Stomach (tissue), 9 donors: Measurements from ENCODE around the gene MEGF6. TPM values are rescaled to one million over a fixed set of nuclear protein-coding genes. Genes with fewer than 3 reads are reported as not detected.

Experiments used
- DNase-seq, 2 donors: peaks; one replicate each; pipeline versions ENCODE4 v3.0.0 to v3.0.0-alpha.2; 2013 to 2019
- H3K27ac ChIP-seq, 5 donors: fragments of 200-600 bp in 4 of 5; sonication (generic) in 4 of 5; one replicate each; pipeline ENCODE4 v1.5.1; 2013 to 2019; ENCODE audit warnings: mild to moderate bottlenecking in 1 of 5, moderate library complexity in 1 of 5
- H3K27me3 ChIP-seq, 3 donors: fragments of 200-600 bp; sonication (generic); one replicate each; pipeline ENCODE4 v1.5.1; 2017 to 2019; ENCODE audit warnings: mixed run types in 1 of 3
- H3K36me3 ChIP-seq, 4 donors: fragments of 200-600 bp; sonication (generic); 1 replicate in 3 of 4; 2 replicates in 1 of 4; pipeline ENCODE4 v1.5.1; 2016 to 2019
- H3K4me1 ChIP-seq, 4 donors: fragments of 200-600 bp; sonication (generic); one replicate each; pipeline ENCODE4 v1.5.1; 2016 to 2019
- H3K4me3 ChIP-seq, 4 donors: fragments of 200-600 bp; sonication (generic) in 3 of 4; one replicate each; pipeline ENCODE4 v1.5.1; 2016 to 2019; ENCODE audit warnings: mild to moderate bottlenecking in 1 of 4
- H3K9me3 ChIP-seq, 4 donors: fragments of 200-600 bp; sonication (generic); one replicate each; pipeline ENCODE4 v1.5.1; 2016 to 2019
- EP300 ChIP-seq: sonication (generic); formaldehyde crosslinking; IDR thresholded peaks from one replicate; pipeline ENCODE4 v1.6.1; 2017; ENCODE audit warnings: antibody characterized with exemption
- POLR2A ChIP-seq, 4 donors: fragments of 450-650 bp; IDR thresholded peaks; one replicate each; pipeline ENCODE4 v1.6.1; 2016; ENCODE audit warnings: antibody characterized with exemption in 4 of 4, control low read depth in 2 of 4, mild to moderate bottlenecking in 1 of 4, moderate library complexity in 1 of 4
- POLR2AphosphoS5 ChIP-seq, 3 donors: sonication (generic); formaldehyde crosslinking; IDR thresholded peaks; one replicate each; pipeline ENCODE4 v1.6.1; 2016; ENCODE audit warnings: antibody characterized with exemption in 3 of 3
- WGBS, 5 donors: extraction: QIAGEN DNeasy Blood & Tissue Kit in 3 of 5; methylation state at CpG; one replicate each; pipeline versions ENCODE4 v1.1.5 to v1.1.7; 2013 to 2018; 5-methylcytosine and 5-hydroxymethylcytosine counted together
- intact Hi-C: fragments of 100-400 bp; cut with DNase I; formaldehyde crosslinking; loops from one replicate; pipeline ENCODE4 v1.15.1; 2023; ENCODE audit warnings: low total_unique reads
- polyA plus RNA-seq, 3 donors: library from polyadenylated mRNA; stranded (reverse); fragments of 200-250 nt; gene quantifications; one replicate each; pipeline ENCODE4 v1.2.3, GENCODE V29; 2013
- total RNA-seq, 5 donors: library from RNA; depleted of rRNA; stranded (reverse); fragments of >200 nt; gene quantifications; one replicate each; pipeline versions ENCODE4 v1.1.0 to v1.2.3, GENCODE V29; 2014 to 2016
- TF ChIP-seq, protein P1 (sequence below), 7 experiments: fragments of 450-650 bp in 4 of 7; fragments of 200-600 bp in 3 of 7; sonication (generic) in 3 of 7; IDR thresholded peaks; one replicate each; pipeline ENCODE4 v1.5.1; 2016 to 2019; ENCODE audit warnings: antibody characterized with exemption in 7 of 7, control low read depth in 2 of 7, mild to moderate bottlenecking in 1 of 7
- donor health status: healthy with polysubstance abuse.
- donor health status: Bipolar disorder and iron deficiency.
- donor health status: healthy.

Gene MEGF6
- total and polyA plus RNA-seq, 8 donors, result 2.6 to 57.2 (median 26.7) TPM

DNA sequence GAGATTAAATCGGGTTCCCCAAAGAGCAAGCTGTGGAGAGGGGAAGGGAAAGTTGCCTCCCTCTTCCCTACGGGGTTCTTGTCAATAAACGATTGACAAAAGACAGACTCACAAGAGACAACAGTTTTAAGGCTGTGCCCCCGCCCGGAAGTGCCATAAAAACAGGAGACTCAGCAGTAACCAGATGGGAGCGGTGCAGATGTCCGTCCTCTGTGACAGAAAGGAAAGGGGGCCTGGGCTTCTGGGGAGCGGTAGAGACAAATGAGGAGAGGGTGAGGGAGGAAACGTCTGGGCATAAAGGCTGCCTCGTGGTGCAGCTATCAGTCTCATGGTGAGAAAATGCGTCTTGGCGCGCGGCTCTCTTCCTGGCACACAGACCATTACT is 46.9 kb upstream of the MEGF6 start:
- no peaks in the 10 kb centered on the region for H3K36me3 ChIP-seq
- no peak for DNase-seq
- no peak overlapping the region for H3K27ac ChIP-seq
- H3K4me1 ChIP-seq, result peaks cover 0 to 3% (median under 1%) of the 10 kb centered on the region in 4 donors
- TF ChIP-seq, protein P1, sequence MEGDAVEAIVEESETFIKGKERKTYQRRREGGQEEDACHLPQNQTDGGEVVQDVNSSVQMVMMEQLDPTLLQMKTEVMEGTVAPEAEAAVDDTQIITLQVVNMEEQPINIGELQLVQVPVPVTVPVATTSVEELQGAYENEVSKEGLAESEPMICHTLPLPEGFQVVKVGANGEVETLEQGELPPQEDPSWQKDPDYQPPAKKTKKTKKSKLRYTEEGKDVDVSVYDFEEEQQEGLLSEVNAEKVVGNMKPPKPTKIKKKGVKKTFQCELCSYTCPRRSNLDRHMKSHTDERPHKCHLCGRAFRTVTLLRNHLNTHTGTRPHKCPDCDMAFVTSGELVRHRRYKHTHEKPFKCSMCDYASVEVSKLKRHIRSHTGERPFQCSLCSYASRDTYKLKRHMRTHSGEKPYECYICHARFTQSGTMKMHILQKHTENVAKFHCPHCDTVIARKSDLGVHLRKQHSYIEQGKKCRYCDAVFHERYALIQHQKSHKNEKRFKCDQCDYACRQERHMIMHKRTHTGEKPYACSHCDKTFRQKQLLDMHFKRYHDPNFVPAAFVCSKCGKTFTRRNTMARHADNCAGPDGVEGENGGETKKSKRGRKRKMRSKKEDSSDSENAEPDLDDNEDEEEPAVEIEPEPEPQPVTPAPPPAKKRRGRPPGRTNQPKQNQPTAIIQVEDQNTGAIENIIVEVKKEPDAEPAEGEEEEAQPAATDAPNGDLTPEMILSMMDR (IDR thresholded peaks at IDR 0.05), result no peak
- TF ChIP-seq EP300, result no peak
- intact Hi-C loops, result no loop called here
- peaks cover under 1 to 70% (median 22%) of the 10 kb centered on the region in 3 donors for H3K27me3 ChIP-seq
- 50 to 76% (median 72%) methylated on average over 14 of the region's 14 CpGs for WGBS, 5 donors
- no peaks in the 10 kb centered on the region for H3K9me3 ChIP-seq
- H3K4me3 ChIP-seq, result no peak overlapping the region

DNA sequence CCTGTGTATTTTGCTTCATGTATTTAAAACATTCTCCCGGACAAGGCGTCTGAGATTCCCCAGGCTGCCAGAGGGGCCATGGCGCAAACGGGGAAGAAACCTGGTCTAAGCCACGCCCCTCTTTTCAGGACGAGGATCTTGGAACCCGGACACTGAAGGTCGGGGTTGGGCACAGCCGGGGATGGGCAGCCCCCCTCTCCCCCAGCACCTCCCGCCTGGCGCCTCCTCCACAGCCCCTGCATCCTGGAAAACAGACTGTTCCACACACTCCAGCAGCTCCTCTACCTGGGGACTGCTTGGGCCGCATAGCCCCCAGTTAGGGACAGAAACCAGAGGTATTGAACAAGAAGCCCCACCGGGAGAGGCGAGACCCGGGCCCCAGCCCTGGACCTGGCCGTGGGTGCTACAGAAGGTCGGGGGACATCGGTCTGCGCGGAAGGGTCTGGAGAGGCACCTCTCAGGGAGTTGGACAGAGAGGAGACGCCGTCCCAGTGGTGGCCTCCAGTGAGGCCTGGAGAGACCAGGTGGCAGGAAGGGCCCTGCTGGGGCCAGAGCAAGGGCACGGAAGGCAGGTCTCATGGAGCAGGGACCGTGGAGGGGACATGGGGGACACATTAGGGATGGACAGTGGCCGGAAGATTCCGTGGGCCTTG is 46.4 kb upstream of the MEGF6 start:
- no peak overlapping the region for H3K4me3 ChIP-seq
- 80 to 86% (median 86%) methylated on average over 22 to 26 of the region's 26 CpGs for WGBS, 5 donors
- TF ChIP-seq EP300, result no peak
- no peak for TF ChIP-seq POLR2AphosphoS5 (IDR thresholded peaks at IDR 0.05)
- TF ChIP-seq, protein P1 (IDR thresholded peaks at IDR 0.05), result no peak
- no peak for TF ChIP-seq POLR2A (IDR thresholded peaks at IDR 0.05)
- DNase-seq, result no peak
- peaks cover 6 to 73% (median 27%) of the 10 kb centered on the region in 3 donors for H3K27me3 ChIP-seq
- intact Hi-C loops, result no loop called here
- no peaks in the 10 kb centered on the region for H3K9me3 ChIP-seq
- H3K4me1 ChIP-seq, result peaks cover 4 to 8% (median 5%) of the 10 kb centered on the region in 4 donors
- no peak overlapping the region for H3K27ac ChIP-seq
- H3K36me3 ChIP-seq, result no peaks in the 10 kb centered on the region

DNA sequence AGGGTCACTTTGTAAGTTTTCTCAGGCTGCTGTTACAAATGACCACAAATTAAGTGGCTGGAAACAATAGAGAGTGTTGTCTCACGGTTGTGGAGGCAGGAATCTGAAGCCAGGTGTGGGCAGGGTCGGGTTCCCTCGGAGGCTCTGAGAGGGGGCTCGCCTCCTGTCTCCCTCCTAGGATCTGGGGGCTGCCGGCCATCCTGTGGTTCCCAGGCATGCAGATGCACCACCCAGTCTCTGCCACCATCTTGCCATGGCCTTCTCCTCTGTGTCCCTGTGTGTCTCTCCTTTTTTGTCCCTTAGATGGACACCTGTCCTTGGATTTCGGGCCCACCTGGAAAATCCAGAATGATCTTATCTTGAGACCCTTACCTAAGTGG is 45.8 kb upstream of the MEGF6 start:
- TF ChIP-seq, protein P1 (IDR thresholded peaks at IDR 0.05), result no peak
- TF ChIP-seq EP300 (no peak), POLR2AphosphoS5 (IDR thresholded peaks at IDR 0.05) (no peak), POLR2A (IDR thresholded peaks at IDR 0.05) (no peak)
- peaks cover 11 to 73% (median 33%) of the 10 kb centered on the region in 3 donors for H3K27me3 ChIP-seq

DNA sequence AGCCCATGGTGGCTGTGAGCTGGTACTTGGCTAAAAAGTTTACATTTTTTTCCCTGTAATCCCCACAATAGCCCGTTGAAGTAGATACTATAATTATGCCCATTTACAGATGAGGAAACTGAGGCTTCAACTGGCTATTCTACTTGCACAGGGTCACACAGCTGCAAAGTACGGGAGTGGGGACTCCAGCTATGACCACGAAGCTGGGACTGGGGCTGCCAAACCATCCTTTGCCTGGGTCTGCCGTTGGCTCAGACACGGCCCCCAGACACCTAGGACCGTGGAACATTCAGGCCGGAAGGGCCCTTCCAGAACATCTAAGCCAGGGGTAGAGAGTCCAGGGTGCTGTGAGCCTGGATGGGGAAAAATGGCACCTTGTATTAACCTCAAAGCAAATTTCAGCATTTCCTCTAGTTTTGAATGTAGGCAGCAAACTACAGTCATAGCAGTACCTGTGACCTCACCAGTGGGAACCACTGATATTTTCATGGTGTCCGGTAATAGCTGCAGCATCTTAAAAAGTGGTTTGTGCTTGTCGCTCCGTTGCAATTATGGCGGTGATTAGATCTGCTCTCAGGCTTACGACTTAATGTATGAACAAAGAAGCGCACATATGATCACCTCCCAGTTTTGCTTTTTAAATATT is 45.3 kb upstream of the MEGF6 start:
- 82 to 87% (median 86%) methylated on average over 9 to 13 of the region's 13 CpGs for WGBS, 5 donors
- H3K27me3 ChIP-seq, result peaks cover 15 to 75% (median 38%) of the 10 kb centered on the region in 3 donors
- intact Hi-C loops, result no loop called here
- no peak for DNase-seq
- H3K27ac ChIP-seq, result no peak overlapping the region
- H3K4me1 ChIP-seq, result peaks cover 15 to 19% (median 17%) of the 10 kb centered on the region in 4 donors
- no peaks in the 10 kb centered on the region for H3K9me3 ChIP-seq
- no peaks in the 10 kb centered on the region for H3K36me3 ChIP-seq
- no peak for TF ChIP-seq POLR2A (IDR thresholded peaks at IDR 0.05)
- H3K4me3 ChIP-seq, result no peak overlapping the region

More for the DNA sequence above, 45.8 kb upstream of the MEGF6 start:
- Histone ChIP-seq H3K36me3 (no peaks in the 10 kb centered on the region), H3K27ac (no peak overlapping the region), H3K4me3 (no peak overlapping the region), H3K9me3 (no peaks in the 10 kb centered on the region), H3K4me1 (peaks cover 10 to 14% (median 12%) of the 10 kb centered on the region in 4 donors)
- DNase-seq, result no peak
- intact Hi-C loops, result no loop called here
- WGBS, 5 donors, result 69 to 79% (median 71%) methylated on average over 5 to 6 of the region's 6 CpGs
